Bronchial epithelial cell (primary cell): ENCODE results near the gene RHBDD3. TPM values are rescaled to one million over a fixed set of nuclear protein-coding genes. Genes with fewer than 3 reads are reported as not detected.
A peak's percentile ranks its signal among the peaks of the same experiment; 100 is the strongest.

Experiments
- DNase-seq: peaks from one replicate; pipeline ENCODE4 v3.0.0-alpha.2; 2010; ENCODE audit warnings: low read depth
- FAIRE-seq: peaks from 2 replicates; lab custom pipeline; 2011; peaks lifted over from hg19 to GRCh38; lab: Jason Lieb, UNC
- H3K27me3 ChIP-seq: 2 replicates; pipeline ENCODE4 v1.5.1; 2011; ENCODE audit warnings: low read length; ENCODE audit not compliant: control insufficient read depth, insufficient read depth
- H3K36me3 ChIP-seq: 2 replicates; pipeline ENCODE4 v1.5.1; 2011; ENCODE audit warnings: low read length; ENCODE audit not compliant: control insufficient read depth, insufficient read depth
- H3K4me3 ChIP-seq: 2 replicates; pipeline ENCODE4 v1.5.1; 2011; ENCODE audit warnings: mild to moderate bottlenecking, low read depth, low read length, control low read depth
- total RNA-seq: library from RNA; depleted of rRNA; stranded (reverse); fragments of >200 nt; gene quantifications from 2 replicates; pipeline ENCODE4 v1.2.1, GENCODE V29; 2014
- TF ChIP-seq, protein P1 (sequence below): IDR thresholded peaks from 2 replicates; pipeline ENCODE4 v1.5.1; 2011; ENCODE audit warnings: mild to moderate bottlenecking, moderate library complexity, low read length, control low read depth, inconsistent platforms; ENCODE audit not compliant: insufficient read depth, severe bottlenecking

Gene RHBDD3
- total RNA-seq, 1 donor from 2014 or later = 21.6 TPM

- Histone ChIP-seq H3K36me3 (peaks cover 22% of the 10 kb centered on the region), H3K4me3 (peak overlapping the region; percentile 76), H3K27me3 (no peaks in the 10 kb centered on the region)
- FAIRE-seq (no peak), DNase-seq (no peak)
- TF ChIP-seq, protein P1, sequence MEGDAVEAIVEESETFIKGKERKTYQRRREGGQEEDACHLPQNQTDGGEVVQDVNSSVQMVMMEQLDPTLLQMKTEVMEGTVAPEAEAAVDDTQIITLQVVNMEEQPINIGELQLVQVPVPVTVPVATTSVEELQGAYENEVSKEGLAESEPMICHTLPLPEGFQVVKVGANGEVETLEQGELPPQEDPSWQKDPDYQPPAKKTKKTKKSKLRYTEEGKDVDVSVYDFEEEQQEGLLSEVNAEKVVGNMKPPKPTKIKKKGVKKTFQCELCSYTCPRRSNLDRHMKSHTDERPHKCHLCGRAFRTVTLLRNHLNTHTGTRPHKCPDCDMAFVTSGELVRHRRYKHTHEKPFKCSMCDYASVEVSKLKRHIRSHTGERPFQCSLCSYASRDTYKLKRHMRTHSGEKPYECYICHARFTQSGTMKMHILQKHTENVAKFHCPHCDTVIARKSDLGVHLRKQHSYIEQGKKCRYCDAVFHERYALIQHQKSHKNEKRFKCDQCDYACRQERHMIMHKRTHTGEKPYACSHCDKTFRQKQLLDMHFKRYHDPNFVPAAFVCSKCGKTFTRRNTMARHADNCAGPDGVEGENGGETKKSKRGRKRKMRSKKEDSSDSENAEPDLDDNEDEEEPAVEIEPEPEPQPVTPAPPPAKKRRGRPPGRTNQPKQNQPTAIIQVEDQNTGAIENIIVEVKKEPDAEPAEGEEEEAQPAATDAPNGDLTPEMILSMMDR = no peak
These were observed 1.4 kb upstream of the RHBDD3 start for GRCh38 chr22:29269230-29269604.

DNA sequence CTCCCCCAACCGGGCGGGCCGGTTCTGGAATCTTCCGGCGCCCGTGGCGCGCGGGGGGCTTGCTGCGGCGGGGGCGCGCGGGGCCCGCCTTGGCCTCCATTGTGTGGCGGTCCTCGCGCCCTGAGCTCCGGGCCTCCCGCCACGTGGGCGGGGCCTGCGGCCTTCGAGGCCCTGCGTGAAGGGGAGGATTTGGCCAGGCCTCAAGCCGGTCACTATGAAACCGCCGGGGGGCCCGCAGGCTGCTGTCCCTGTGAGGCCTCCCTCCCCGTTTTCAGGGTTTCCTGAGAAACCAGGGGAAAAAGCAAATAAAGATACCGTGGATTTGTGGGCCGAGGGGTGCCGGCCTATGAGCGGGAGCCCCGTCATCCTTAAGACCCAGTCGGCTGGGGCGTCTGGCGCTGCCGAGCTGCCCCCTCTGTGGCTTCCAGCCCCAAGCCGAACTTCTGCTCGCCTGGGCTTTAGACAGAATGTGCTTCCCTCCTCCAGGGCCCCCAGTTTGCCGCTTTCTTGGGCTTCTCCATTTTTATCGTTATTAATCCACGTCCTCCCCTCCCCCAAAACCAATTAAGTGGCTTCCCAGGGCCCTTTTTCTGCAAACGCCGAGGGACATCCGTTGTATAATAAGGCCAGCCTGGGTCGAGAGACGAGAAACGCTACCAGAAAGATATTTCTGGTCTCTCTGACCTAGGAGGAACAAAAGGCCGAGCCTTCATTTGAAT is 889 bp upstream of the RHBDD3 start:
- H3K36me3 ChIP-seq = peaks cover 25% of the 10 kb centered on the region
- TF ChIP-seq, protein P1 = no peak
- peak overlapping the region; percentile 76 for H3K4me3 ChIP-seq
- DNase-seq = peak; percentile 20
- FAIRE-seq = no peak
- no peaks in the 10 kb centered on the region for H3K27me3 ChIP-seq

DNA sequence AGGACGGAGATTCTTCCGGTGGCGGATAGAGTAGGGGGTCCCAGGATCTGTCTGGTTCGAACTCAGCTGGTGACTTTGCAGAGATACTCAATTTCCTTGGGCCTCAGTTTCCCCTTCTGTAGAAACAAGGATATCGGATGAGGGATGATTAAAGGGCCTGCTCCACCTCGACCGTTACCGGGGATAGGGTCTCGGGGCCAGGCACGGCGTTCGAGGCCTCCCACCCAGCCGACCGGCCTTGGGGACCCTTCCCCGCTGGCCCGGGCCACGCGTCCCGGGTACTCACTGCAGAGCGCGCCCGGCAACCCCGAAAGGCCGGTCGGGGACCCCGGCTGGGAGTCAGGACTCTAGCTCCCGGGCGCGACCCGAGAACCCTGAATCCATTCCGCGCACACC is 321 bp downstream of the RHBDD3 start:
- Histone ChIP-seq H3K36me3 (peaks cover 22% of the 10 kb centered on the region), H3K27me3 (no peaks in the 10 kb centered on the region), H3K4me3 (peak overlapping the region; percentile 76)
- no peak for DNase-seq
- no peak for FAIRE-seq
- TF ChIP-seq, protein P1 = no peak

DNA sequence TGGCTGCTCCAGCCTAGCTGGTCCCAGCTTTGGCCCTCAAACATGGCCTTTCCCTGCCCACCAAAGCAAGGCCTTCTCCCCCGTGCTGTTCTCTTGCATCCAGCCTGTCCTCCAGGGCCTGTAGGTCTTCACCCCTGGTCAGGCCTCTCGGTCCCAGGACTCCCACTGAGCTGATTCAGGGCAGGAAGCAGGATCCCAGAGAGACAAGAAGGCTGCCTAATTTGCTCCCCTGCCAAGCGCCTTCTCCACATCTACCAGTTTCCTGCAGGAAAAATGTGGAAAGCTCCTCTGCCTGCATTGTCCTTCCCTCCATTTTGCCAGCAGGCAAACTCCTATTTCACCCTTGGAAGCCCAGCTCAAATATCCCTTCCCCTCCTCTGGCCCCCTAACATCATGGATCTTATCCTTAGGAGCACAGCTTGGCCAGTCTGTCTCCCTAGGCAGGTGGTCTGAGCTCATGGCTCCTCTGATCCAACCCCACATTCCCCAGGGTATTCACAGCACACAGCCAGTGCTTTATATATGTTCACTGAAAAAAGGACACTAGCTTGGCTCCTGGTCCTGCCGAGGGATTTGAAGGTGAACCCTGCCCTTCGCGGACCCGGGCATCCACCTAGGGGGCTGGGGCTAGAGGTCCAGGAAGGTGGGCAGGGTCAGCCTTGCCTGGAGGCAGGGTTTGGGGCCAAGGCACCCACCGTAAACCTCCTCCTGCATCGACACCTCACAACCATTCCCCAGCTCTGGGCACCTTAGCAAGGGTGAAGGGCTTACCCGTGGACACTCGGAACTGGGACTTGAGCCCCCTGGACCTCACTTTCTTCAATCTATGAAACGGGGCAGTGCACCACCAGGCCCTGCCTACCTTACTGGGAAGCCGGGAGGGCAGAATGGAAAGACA is 968 bp downstream of the RHBDD3 start:
- Histone ChIP-seq H3K27me3 (no peaks in the 10 kb centered on the region), H3K4me3 (peak overlapping the region; percentile 76), H3K36me3 (peaks cover 22% of the 10 kb centered on the region)
- no peak for FAIRE-seq
- no peak for DNase-seq
- TF ChIP-seq, protein P1 = no peak

DNA sequence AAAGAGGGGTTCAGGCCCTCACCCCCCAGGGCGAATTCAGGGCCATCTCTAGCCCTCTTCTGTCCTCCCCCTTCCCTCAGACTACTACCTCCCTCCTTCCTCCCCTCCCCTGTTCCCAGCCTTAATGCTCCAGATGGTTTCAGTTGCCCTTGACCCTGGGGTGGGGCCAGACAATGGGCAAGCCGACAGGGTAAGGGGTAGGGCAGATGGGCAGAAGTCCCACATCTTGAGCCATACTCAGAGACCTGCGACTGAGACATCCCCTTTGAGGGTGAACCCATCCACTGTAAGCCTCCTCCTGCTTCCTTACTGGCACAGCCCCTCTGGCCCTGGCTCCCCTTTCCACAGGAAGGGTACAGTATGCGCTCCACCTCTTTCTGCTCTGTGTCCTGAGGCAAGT is 1.9 kb downstream of the RHBDD3 start:
- TF ChIP-seq, protein P1 = no peak
- no peak for FAIRE-seq
- Histone ChIP-seq H3K36me3 (peaks cover 22% of the 10 kb centered on the region), H3K4me3 (no peak overlapping the region), H3K27me3 (no peaks in the 10 kb centered on the region)
- no peak for DNase-seq
